ENCODE measurements around the gene DLX4. TPM values are rescaled to one million over a fixed set of nuclear protein-coding genes. Genes with fewer than 3 reads are reported as not detected.

The DLX4 gene
- total RNA-seq, 1 experiment from 2014 or later: 2.5 TPM

DNA sequence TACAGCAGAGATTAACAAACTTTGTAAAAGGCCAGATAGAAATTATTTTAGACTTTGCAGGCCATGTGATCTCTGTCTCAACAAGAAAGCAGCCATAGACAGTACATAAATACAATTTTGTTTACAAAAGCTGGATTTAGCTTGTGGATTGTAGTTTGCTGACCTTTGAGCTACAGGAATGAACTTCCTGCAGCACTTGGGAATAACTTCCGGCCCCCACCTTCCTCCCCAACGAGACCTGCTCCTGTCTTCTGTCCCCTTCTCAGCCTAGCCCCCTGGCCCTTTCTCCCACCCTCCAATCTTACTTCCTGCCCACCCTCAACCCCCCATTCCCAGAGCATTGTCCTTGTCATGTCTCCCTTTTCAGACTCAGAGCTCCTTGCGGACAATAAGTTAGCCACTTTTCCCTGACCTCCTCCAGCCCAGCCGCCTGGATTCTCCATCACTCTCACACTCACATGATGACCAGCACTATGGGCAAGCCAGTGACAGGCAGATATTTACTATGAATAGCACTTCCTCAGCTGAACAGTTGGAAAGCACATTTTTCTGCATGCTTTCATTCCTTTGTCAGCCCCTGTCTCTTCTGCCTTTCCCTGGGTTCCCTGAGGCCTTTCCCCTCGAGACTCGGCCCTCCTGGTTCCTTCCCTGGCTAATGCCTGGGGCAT lies 53.6 kb downstream of the DLX4 start:
- H2BK15ac ChIP-seq (ENCODE audit: low read depth, low read length): no peak overlapping the region
- H3K14ac ChIP-seq (ENCODE audit: insufficient read depth, low read length): no peak overlapping the region
- no peak overlapping the region for H2BK120ac ChIP-seq (ENCODE audit: low read depth, low read length, poor library complexity, severe bottlenecking)
- no peak overlapping the region for H3K9ac ChIP-seq (ENCODE audit: extremely low read depth, insufficient read length, low read length)
- no peak overlapping the region for H2AK5ac ChIP-seq (ENCODE audit: insufficient read length, low read length)
- Mint-ChIP-seq H3K27me3 (ENCODE audit: low read depth) (peaks cover 13% of the 10 kb centered on the region), H3K36me3 (ENCODE audit: insufficient read depth in 1 of 3, low read depth in 3 of 3) (no peaks in the 10 kb centered on the region), H3K4me1 (peaks cover 7 to 11% of the 10 kb centered on the region in 2 experiments), H3K27ac (no peak overlapping the region), H3K9me3 (no peaks in the 10 kb centered on the region), H3K4me3 (peak overlapping the region in 1 of 2 experiments; percentile 46; a peak in 1 of 5 replicates)
- H4K8ac ChIP-seq (replicated peaks; ENCODE audit: insufficient read length, low read depth, low read length): no peak overlapping the region
- no peak overlapping the region for H2AFZ ChIP-seq (ENCODE audit: low read length)
- H3K4me2 ChIP-seq (ENCODE audit: insufficient read depth, insufficient read length, low read length): no peak overlapping the region
- no peak overlapping the region for H4K5ac ChIP-seq (ENCODE audit: insufficient read length, low read depth, low read length)
- no peak overlapping the region for H3K27ac ChIP-seq (ENCODE audit: insufficient read length, low read depth, low read length)
- H3K23ac ChIP-seq (ENCODE audit: insufficient read length, low read depth, low read length): no peak overlapping the region
- no peak overlapping the region for H3T11ph ChIP-seq (ENCODE audit: low read length)
- no peaks in the 10 kb centered on the region for H4K20me1 ChIP-seq (ENCODE audit: control insufficient read depth, insufficient read depth, insufficient read length)
- H3K4ac ChIP-seq (ENCODE audit: low read depth, low read length): no peak overlapping the region
- DNase-seq: no peak
- WGBS (ENCODE audit: extremely low coverage, insufficient read length, low lambda C conversion rate): no CpG with 5 or more reads among the region's 6 CpGs
- no peak overlapping the region for H2BK5ac ChIP-seq (ENCODE audit: insufficient read length, low read length)
- H3K79me2 ChIP-seq (ENCODE audit: insufficient read depth, low read length): no peaks in the 10 kb centered on the region
- H2BK12ac ChIP-seq (ENCODE audit: insufficient read length, low read depth, low read length): no peak overlapping the region
- no peak overlapping the region for H4K91ac ChIP-seq (ENCODE audit: insufficient read length, low read depth, low read length)
- no peaks in the 10 kb centered on the region for H3K23me2 ChIP-seq (ENCODE audit: insufficient read length, low read depth, low read length, poor library complexity, severe bottlenecking)
- no peaks in the 10 kb centered on the region for H3K4me1 ChIP-seq (ENCODE audit: insufficient read depth, low read length)
- H3K9me3 ChIP-seq (ENCODE audit: control insufficient read depth, low read depth, low read length): no peaks in the 10 kb centered on the region
- no peaks in the 10 kb centered on the region for H3K27me3 ChIP-seq (ENCODE audit: insufficient read depth, low read length)
- no peak overlapping the region for H3K18ac ChIP-seq (ENCODE audit: insufficient read length, low read depth, low read length)
- no peak overlapping the region for H3K56ac ChIP-seq (ENCODE audit: insufficient read length, low read depth, low read length)
- no peak overlapping the region for H2BK20ac ChIP-seq (ENCODE audit: low read depth, low read length, poor library complexity, severe bottlenecking)
- TF ChIP-seq, protein P1, sequence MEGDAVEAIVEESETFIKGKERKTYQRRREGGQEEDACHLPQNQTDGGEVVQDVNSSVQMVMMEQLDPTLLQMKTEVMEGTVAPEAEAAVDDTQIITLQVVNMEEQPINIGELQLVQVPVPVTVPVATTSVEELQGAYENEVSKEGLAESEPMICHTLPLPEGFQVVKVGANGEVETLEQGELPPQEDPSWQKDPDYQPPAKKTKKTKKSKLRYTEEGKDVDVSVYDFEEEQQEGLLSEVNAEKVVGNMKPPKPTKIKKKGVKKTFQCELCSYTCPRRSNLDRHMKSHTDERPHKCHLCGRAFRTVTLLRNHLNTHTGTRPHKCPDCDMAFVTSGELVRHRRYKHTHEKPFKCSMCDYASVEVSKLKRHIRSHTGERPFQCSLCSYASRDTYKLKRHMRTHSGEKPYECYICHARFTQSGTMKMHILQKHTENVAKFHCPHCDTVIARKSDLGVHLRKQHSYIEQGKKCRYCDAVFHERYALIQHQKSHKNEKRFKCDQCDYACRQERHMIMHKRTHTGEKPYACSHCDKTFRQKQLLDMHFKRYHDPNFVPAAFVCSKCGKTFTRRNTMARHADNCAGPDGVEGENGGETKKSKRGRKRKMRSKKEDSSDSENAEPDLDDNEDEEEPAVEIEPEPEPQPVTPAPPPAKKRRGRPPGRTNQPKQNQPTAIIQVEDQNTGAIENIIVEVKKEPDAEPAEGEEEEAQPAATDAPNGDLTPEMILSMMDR (conservative IDR thresholded peaks at IDR 0.05): no peak
- H3K79me1 ChIP-seq (ENCODE audit: insufficient read depth, low read depth, low read length, poor library complexity, severe bottlenecking): no peaks in the 10 kb centered on the region

All from H9 (cell line).